SU-DHL-6 (cell line): ENCODE data around the gene PLEKHM1.
"Not testable (repeated sequence)": the region's sequence is repeated elsewhere in the genome, so short reads cannot be mapped to it uniquely, and the experiment has no call there.

Experiments used
- H2AFZ ChIP-seq: fragments of 200-600 bp; sonication (generic); 2 replicates; pipeline ENCODE4 v1.6.1; 2014; ENCODE audit warnings: low read depth, mild to moderate bottlenecking, moderate library complexity, mixed read lengths, antibody characterized with exemption, low read length; ENCODE audit not compliant: severe bottlenecking
- H3F3A ChIP-seq: fragments of 200-600 bp; shearing (Covaris generic); 2 replicates; pipeline ENCODE4 v1.6.0; 2016; ENCODE audit warnings: antibody characterized with exemption, mild to moderate bottlenecking; ENCODE audit not compliant: insufficient read depth
- H3K27ac ChIP-seq: fragments of 200-600 bp; sonication (generic); 2 replicates; pipeline ENCODE4 v1.5.1; 2016; ENCODE audit warnings: low read depth, mild to moderate bottlenecking, low read length, moderate library complexity, mixed read lengths
- H3K27me3 ChIP-seq: fragments of 200-600 bp; sonication (generic), shearing (Covaris generic); 2 replicates; pipeline ENCODE4 v1.6.0; 2014; ENCODE audit warnings: mild to moderate bottlenecking, low read length
- H3K36me3 ChIP-seq: fragments of 200-600 bp; sonication (generic); 2 replicates; pipeline ENCODE4 v1.6.1; 2014; ENCODE audit warnings: mild to moderate bottlenecking, low read length, mixed read lengths
- H3K4me2 ChIP-seq: fragments of 300-600, 200-600 bp; shearing (Covaris generic), sonication (generic); 2 replicates; pipeline ENCODE4 v1.6.0; 2014; ENCODE audit warnings: low read length, low read depth, mild to moderate bottlenecking; ENCODE audit not compliant: poor library complexity, severe bottlenecking
- H3K4me3 ChIP-seq: fragments of 200-600 bp; sonication (generic); 2 replicates; pipeline ENCODE4 v1.5.1; 2014; ENCODE audit warnings: antibody characterized with exemption, low read length, mild to moderate bottlenecking, mixed read lengths; ENCODE audit not compliant: insufficient read depth, poor library complexity, severe bottlenecking
- H3K79me2 ChIP-seq: fragments of 200-600 bp; sonication (generic); 2 replicates; pipeline ENCODE4 v1.6.1; 2014; ENCODE audit warnings: mild to moderate bottlenecking, low read length, moderate library complexity; ENCODE audit not compliant: insufficient read depth
- H3K9ac ChIP-seq: fragments of 200-600 bp; sonication (generic); 2 replicates; pipeline ENCODE4 v1.7.0; 2014; ENCODE audit warnings: mild to moderate bottlenecking, low read length
- H3K9me2 ChIP-seq: fragments of 200-600 bp; sonication (generic); replicated peaks from 2 replicates; pipeline ENCODE4 v1.6.1; 2014; ENCODE audit warnings: low read length; ENCODE audit not compliant: insufficient read depth
- H3K9me3 ChIP-seq: fragments of 200-600 bp; sonication (generic); 2 replicates; pipeline ENCODE4 v1.6.1; 2014; ENCODE audit warnings: low read length, mixed read lengths; ENCODE audit not compliant: insufficient read depth
- H4K20me1 ChIP-seq: fragments of 200-600 bp; sonication (generic); 2 replicates; pipeline ENCODE4 v1.6.1; 2014; ENCODE audit warnings: low read depth, mild to moderate bottlenecking, antibody characterized with exemption, low read length, moderate library complexity, mixed read lengths

Gene PLEKHM1

DNA sequence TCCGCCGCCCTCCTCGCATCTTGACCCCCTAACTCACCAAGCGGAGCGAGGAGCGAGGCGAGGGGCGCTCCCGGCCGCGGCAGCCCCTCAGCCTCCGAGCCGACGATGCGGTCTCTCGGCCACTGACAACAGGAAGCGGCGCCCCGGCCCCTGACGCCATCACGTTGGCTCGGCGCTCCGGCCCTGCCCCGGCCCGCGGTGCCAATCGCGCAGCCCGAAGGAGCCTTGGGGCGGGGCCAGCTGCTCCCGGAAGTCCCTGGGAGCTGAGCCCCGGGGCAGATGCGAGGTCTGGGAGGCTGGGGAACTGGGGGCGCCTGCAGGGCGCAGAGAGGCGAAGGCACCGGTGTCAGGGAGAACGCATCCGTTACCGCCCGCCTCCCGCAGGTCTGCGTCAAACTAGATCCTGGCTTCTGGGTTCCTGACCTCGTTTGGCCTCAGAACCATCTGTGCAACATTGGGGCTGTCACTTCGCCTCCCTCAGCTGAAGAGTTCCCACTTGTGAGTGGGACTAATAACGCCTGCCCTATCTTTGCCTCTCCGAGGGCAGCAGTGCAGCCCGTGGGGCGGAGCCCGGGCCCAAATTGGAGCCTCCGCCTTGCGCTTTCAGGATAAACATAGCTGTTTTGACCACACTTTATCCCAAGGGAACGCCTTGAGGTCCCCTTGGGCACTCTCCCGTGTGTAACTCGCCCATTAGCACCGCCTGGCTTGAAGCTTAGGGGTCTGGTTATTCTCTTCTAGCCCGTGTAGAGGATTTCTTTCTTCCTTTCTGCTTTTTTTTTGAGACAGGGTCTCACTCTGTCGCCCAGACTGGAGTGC lies at the start of gene PLEKHM1:
TSS of gene PLEKHM1 (minus strand) at position 107 of the 819 bp plus-strand sequence. CDS start 8,237 bp downstream, outside the sequence.
- H3F3A ChIP-seq, H3K9me3 ChIP-seq, H3K27me3 ChIP-seq, H4K20me1 ChIP-seq, H3K79me2 ChIP-seq, H3K9me2 ChIP-seq, H3K36me3 ChIP-seq: not testable (repeated sequence)
- Histone ChIP-seq H3K4me2 (peak within 1 kb of the TSS; percentile 63), H3K27ac (0 out of 2 replicates have a peak within 1 kb of the TSS, but pooled peaks have one; percentile 19), H2AFZ (peak within 1 kb of the TSS; percentile 82), H3K9ac (peak within 1 kb of the TSS; percentile 73), H3K4me3 (peak within 1 kb of the TSS; percentile 75)

DNA sequence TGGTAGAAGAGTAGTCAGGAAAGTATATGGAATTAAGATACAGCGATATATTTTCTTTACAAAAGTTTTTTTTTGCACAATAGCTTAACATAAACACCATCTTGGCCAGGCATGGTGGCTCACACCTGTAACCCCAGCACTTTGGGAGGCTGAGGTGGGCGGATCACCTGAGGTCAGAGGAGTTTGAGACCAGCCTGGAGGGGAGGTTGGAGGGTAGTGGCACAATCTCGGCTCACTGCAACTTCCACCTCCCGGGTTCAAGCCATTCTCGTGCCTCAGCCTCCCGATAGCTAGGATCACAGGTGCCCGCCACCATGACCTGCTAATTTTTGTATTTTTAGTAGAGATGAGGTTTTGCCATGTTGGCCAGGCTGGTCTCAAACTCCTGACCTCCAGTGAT lies 47.6 kb upstream of the PLEKHM1 start:
- H3K9me3 ChIP-seq, H3K4me2 ChIP-seq, H3K79me2 ChIP-seq, H3K27ac ChIP-seq, H3K9ac ChIP-seq, H3F3A ChIP-seq, H3K4me3 ChIP-seq, H4K20me1 ChIP-seq, H2AFZ ChIP-seq, H3K27me3 ChIP-seq, H3K9me2 ChIP-seq, H3K36me3 ChIP-seq: not testable (repeated sequence)

DNA sequence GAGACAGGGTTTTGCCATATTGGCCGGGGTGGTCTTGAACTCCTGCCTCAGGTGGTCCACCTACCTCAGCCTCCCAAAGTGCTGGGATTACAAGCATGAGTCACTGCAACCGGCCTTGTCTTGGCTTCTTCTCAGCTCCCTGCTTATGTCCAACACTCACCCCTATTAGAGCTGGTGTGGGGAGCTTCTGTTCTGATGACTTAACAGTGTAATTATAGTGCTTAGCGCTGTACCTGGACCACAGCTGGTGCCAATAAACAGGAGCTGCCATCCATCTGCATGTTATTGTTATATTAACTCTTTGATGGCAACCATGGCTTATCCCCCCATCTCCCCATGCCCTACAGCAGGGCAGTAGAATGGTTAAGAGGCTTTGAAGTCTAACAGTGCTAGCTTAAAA lies 15.6 kb upstream of the PLEKHM1 start:
- H3K4me3 ChIP-seq, H3K4me2 ChIP-seq, H4K20me1 ChIP-seq, H3K27me3 ChIP-seq, H3F3A ChIP-seq, H3K79me2 ChIP-seq, H3K27ac ChIP-seq, H3K9me2 ChIP-seq, H3K9me3 ChIP-seq, H2AFZ ChIP-seq, H3K36me3 ChIP-seq, H3K9ac ChIP-seq: not testable (repeated sequence)

DNA sequence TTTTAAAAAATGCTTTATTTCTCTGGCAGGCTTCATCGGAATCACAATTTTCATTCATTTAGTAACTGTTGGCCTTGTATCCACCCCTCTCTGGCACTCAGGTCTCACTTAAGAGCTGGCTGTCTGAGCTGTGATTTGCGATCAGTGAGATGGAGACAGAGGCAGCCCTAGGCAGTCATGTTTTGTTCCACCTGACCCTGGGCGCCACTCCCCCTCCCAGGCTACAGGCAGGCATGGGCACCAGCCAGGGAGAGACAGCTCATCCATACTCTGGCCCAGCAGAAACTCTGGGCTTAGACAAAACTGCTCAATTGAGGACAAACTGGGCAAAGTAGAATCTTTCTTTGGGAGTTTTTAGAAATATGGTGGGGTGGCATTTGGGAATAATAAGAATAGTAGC lies 14.7 kb upstream of the PLEKHM1 start:
- H3K9ac ChIP-seq, H3K27me3 ChIP-seq: not testable (repeated sequence)

DNA sequence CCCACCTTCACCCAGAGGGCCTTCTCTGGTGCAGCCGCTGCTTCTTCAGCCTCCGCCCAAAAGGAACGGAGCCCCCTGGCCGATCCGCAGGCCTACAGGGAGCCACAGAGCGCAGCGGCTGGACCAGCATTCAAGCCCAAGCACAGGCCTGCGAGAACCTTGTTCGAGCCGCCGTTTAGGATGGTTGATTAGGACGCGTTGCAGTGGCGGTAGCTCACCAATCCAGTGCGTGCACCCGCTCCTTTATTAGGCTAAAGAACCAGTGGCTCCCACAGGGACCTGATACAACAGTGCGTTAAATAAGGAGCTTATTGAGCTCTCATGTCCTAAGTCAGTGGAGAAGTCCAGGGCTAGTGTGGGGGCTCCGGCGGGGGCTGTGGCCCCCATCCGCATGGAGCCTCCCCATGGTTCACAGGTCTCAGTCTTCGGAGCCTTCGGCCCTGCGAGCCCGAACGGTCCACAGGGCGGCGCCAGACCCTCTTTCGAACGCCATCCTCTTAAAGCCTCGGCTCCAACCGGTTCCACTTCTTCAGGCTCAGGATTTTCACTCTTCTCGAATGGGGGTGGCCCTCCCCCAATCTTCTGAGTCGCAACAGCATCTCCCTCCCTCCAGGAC lies 10.7 kb upstream of the PLEKHM1 start:
- not testable (repeated sequence) for H3K4me2 ChIP-seq, H3F3A ChIP-seq, H3K27me3 ChIP-seq, H3K9me3 ChIP-seq, H2AFZ ChIP-seq, H3K9me2 ChIP-seq, H3K36me3 ChIP-seq, H4K20me1 ChIP-seq, H3K27ac ChIP-seq, H3K4me3 ChIP-seq, H3K9ac ChIP-seq, H3K79me2 ChIP-seq

More for the DNA sequence above, 14.7 kb upstream of the PLEKHM1 start:
- not testable (repeated sequence) for H2AFZ ChIP-seq, H3K4me2 ChIP-seq, H3K9me2 ChIP-seq, H4K20me1 ChIP-seq, H3K36me3 ChIP-seq, H3K4me3 ChIP-seq, H3K27ac ChIP-seq, H3F3A ChIP-seq, H3K9me3 ChIP-seq, H3K79me2 ChIP-seq

DNA sequence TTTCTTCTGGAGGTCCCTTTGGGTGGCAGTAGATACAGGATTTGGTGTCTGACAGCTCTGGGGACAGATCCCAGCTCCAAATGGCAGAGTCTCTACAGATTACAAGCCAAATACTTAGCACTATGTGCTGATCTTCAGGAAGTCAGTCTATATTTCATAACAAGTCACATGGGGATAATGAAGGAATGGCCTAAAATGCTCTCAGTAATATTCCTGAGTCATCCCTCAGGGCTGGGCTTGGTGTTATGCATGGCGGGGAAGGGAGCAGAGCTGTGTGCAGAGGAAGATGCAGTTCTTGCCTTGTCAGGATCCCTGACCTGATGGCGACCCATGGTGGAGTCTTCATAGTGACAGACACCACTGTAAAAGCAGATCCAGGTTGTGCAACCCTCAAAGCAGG lies 10.0 kb upstream of the PLEKHM1 start:
- not testable (repeated sequence) for H3K79me2 ChIP-seq, H3K27ac ChIP-seq, H2AFZ ChIP-seq, H3F3A ChIP-seq, H3K4me3 ChIP-seq, H3K36me3 ChIP-seq, H3K4me2 ChIP-seq, H3K9me3 ChIP-seq, H3K9me2 ChIP-seq, H4K20me1 ChIP-seq, H3K27me3 ChIP-seq, H3K9ac ChIP-seq

DNA sequence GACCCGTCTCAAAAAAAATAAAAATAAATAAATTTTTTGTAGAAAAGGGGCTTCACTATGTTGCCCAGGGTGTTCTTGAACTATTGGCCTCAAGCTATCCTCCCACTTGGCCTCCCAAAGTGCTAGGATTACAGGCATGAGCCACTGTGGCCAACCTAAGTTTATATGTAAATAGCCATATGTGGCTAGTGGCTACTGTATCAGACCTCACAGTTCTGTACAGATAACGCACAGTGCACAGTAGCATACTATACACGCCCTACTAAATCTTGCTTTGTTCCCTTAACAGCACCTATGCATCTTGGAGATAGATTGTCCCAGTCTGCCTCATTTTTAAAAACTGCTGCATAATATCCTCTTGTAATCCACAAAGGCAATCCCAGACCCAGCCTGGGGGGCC lies 8.7 kb upstream of the PLEKHM1 start:
- not testable (repeated sequence) for H3K4me2 ChIP-seq, H3K9ac ChIP-seq, H3K27ac ChIP-seq, H4K20me1 ChIP-seq, H3K4me3 ChIP-seq, H3K27me3 ChIP-seq, H3K9me2 ChIP-seq, H3K79me2 ChIP-seq, H3K9me3 ChIP-seq, H2AFZ ChIP-seq, H3K36me3 ChIP-seq, H3F3A ChIP-seq

DNA sequence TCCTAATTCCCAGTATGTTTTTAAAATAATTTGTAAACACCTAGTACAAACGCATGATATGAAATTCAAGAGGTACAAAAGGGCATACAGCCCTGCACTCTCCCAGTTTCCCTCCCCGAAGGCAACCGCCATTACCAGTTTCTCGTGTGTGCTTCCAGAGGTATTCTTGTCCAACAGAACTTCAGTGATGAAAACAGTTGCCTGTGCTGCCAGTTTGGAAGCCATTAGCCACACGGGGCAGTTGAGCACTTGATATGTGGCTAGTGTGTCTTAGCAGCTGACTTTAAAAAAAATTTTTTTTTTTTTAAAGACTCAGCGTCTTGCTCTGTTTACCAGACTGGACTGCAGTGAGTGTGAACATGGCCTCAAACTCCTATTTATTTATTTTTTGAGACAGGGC lies 7.9 kb upstream of the PLEKHM1 start:
- H4K20me1 ChIP-seq, H3K4me2 ChIP-seq, H3K27ac ChIP-seq, H3K79me2 ChIP-seq, H3K9ac ChIP-seq, H2AFZ ChIP-seq, H3K4me3 ChIP-seq, H3K36me3 ChIP-seq, H3K27me3 ChIP-seq, H3F3A ChIP-seq, H3K9me2 ChIP-seq, H3K9me3 ChIP-seq: not testable (repeated sequence)
